HCT116 (cell line): ENCODE data around the gene CDKL1.

Experiments
- CBX3 ChIP-seq: IDR thresholded peaks from 2 replicates; pipeline ENCODE4 v1.6.1; 2012; ENCODE audit warnings: low read depth
- EZH2 ChIP-seq: fragments of 200-600 bp; sonication (generic); IDR thresholded peaks from 2 replicates; pipeline ENCODE4 v1.6.1; 2017; ENCODE audit warnings: antibody characterized with exemption, mixed run types
- POLR2A ChIP-seq: IDR thresholded peaks from 2 replicates; pipeline ENCODE4 v1.7.0; 2011; ENCODE audit warnings: borderline replicate concordance; ENCODE audit not compliant: insufficient read depth, insufficient read length; ENCODE audit errors: extremely low read depth
- RAD21 ChIP-seq: IDR thresholded peaks from 2 replicates; pipeline ENCODE4 v1.6.1; 2012; ENCODE audit warnings: low read depth, mild to moderate bottlenecking
- SP1 ChIP-seq: IDR thresholded peaks from 2 replicates; pipeline ENCODE4 v1.6.1; 2012; ENCODE audit warnings: low read depth
- SRF ChIP-seq: IDR thresholded peaks from 2 replicates; pipeline ENCODE4 v1.6.1; 2012; ENCODE audit warnings: low read depth
- ZBTB33 ChIP-seq: IDR thresholded peaks from 2 replicates; pipeline ENCODE4 v1.6.1; 2011; ENCODE audit warnings: mild to moderate bottlenecking, low read length, moderate library complexity; ENCODE audit not compliant: insufficient replicate concordance; ENCODE audit errors: extremely low read depth
- ZFX ChIP-seq: fragments of 450-650 bp; IDR thresholded peaks from 2 replicates; pipeline ENCODE4 v1.6.1; 2017
- ZNF274 ChIP-seq: fragments of 200-500 bp; sonication (Bioruptor generic); IDR thresholded peaks from 2 replicates; pipeline ENCODE4 v1.6.1; 2014; ENCODE audit warnings: mild to moderate bottlenecking, low read depth, low read length, inconsistent platforms
- TF ChIP-seq, protein P1 (sequence below), 3 experiments: fragments of 200-600 bp in 1 of 3; sonication (generic) in 1 of 3; IDR thresholded peaks in 2 of 3; conservative IDR thresholded peaks in 1 of 3; 2 replicates each; pipeline ENCODE4 v1.5.1; 2012 to 2017; ENCODE audit warnings: low read depth in 2 of 3, low read length in 2 of 3, antibody characterized with exemption in 1 of 3, borderline replicate concordance in 1 of 3, control low read depth in 1 of 3, mild to moderate bottlenecking in 1 of 3, mixed read lengths in 1 of 3, mixed run types in 1 of 3, moderate library complexity in 1 of 3; ENCODE audit not compliant: insufficient read depth in 1 of 3

DNA sequence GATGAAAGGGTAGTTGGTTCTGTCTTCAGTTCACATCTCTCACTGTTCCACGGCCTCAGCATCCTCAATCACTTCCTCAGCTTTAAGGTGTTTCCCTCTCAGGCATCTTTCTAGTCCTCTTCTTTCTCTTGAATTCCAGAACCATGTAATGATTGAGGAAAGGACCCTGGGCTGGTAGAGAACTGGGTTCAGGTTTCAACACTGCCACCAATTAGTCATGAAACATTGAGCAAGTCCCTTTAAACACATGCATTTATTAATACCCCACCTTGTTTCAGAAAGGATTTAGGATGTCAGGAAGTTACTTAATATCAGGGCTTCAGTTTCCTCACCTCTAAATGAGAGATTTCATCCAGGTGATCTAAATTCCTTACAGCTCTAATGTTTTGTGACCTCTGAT, 77.4 kb downstream of the CDKL1 start:
- no peak for TF ChIP-seq POLR2A
- TF ChIP-seq SP1: no peak
- TF ChIP-seq, protein P1, sequence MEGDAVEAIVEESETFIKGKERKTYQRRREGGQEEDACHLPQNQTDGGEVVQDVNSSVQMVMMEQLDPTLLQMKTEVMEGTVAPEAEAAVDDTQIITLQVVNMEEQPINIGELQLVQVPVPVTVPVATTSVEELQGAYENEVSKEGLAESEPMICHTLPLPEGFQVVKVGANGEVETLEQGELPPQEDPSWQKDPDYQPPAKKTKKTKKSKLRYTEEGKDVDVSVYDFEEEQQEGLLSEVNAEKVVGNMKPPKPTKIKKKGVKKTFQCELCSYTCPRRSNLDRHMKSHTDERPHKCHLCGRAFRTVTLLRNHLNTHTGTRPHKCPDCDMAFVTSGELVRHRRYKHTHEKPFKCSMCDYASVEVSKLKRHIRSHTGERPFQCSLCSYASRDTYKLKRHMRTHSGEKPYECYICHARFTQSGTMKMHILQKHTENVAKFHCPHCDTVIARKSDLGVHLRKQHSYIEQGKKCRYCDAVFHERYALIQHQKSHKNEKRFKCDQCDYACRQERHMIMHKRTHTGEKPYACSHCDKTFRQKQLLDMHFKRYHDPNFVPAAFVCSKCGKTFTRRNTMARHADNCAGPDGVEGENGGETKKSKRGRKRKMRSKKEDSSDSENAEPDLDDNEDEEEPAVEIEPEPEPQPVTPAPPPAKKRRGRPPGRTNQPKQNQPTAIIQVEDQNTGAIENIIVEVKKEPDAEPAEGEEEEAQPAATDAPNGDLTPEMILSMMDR (IDR thresholded peaks at IDR 0.05 in 2 of 3, conservative IDR thresholded peaks at IDR 0.05 in 1 of 3; ENCODE audit: borderline replicate concordance in 1 of 3, insufficient read depth in 1 of 3, low read depth in 2 of 3, low read length in 2 of 3): no peak
- no peak for TF ChIP-seq RAD21
- TF ChIP-seq ZBTB33: no peak
- TF ChIP-seq EZH2: no peak
- no peak for TF ChIP-seq SRF
- no peak for TF ChIP-seq CBX3
- no peak for TF ChIP-seq ZNF274
- no peak for TF ChIP-seq ZFX
